Coronary artery (tissue), 2 donors: ENCODE measurements around the gene VAT1L.

Experiments used
- DNase-seq: peaks from one replicate; pipeline ENCODE4 v3.0.0-alpha.2; 2017; ENCODE audit warnings: low spot score
- H3K27ac ChIP-seq, 2 donors: fragments of 200-600 bp; sonication (generic); one replicate each; pipeline ENCODE4 v1.5.1; 2016 to 2019
- H3K4me3 ChIP-seq: fragments of 200-600 bp; sonication (generic); 2 replicates; pipeline ENCODE4 v1.5.1; 2016; ENCODE audit warnings: mild to moderate bottlenecking, moderate library complexity
- TF ChIP-seq, protein P1 (sequence below): fragments of 200-600 bp; sonication (generic); IDR thresholded peaks from one replicate; pipeline ENCODE4 v1.5.1; 2019; ENCODE audit warnings: antibody characterized with exemption

Gene VAT1L

DNA sequence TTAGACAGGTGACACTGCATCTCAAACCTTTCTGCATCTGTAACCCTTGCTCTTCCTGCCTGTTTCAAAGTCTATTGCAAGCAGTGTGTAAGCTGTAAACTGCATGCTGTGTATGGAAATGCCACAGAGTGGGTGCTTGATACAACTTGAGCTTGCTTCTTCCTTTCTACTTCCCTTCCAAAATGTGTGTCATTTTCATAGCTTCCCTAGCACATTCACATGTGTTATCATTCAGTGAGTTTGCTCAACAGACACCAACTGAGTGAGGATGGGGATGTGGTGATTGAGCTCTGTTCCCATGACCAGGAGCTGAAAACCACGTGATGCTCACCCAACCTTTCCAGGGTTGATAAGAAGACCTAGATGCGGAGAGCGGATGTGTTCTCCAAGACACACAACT lies 111.1 kb downstream of the VAT1L start:
- no peak for DNase-seq
- no peak overlapping the region for H3K4me3 ChIP-seq
- TF ChIP-seq, protein P1, sequence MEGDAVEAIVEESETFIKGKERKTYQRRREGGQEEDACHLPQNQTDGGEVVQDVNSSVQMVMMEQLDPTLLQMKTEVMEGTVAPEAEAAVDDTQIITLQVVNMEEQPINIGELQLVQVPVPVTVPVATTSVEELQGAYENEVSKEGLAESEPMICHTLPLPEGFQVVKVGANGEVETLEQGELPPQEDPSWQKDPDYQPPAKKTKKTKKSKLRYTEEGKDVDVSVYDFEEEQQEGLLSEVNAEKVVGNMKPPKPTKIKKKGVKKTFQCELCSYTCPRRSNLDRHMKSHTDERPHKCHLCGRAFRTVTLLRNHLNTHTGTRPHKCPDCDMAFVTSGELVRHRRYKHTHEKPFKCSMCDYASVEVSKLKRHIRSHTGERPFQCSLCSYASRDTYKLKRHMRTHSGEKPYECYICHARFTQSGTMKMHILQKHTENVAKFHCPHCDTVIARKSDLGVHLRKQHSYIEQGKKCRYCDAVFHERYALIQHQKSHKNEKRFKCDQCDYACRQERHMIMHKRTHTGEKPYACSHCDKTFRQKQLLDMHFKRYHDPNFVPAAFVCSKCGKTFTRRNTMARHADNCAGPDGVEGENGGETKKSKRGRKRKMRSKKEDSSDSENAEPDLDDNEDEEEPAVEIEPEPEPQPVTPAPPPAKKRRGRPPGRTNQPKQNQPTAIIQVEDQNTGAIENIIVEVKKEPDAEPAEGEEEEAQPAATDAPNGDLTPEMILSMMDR: no peak
- H3K27ac ChIP-seq: no peak overlapping the region

DNA sequence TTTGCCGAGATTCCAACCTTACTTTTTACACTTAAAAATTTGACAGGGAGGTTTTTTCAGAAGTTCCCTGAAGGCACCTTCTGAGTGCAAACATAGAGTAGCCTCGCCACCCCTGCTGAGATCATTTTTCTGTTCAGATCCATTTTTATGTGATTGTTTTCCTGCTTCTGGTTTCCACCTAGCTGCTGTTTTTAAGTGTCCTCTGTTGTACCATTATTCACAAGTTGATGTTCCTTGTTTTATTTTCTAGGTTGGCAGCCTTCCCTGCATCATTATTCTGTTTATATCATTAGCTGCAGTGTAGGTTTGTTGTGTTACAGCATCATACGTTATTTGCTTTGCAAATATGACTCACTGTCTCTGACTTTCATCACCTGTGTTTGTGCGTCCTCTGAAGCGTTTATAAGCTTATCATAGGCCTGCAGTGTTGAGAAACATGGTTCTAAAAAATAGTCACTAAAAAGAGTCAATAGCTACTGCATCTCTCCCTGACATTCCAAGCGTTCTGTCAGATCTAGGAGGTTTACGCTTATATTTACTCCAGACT lies 117.1 kb downstream of the VAT1L start:
- H3K27ac ChIP-seq: no peak overlapping the region
- DNase-seq: no peak
- TF ChIP-seq, protein P1: no peak
- H3K4me3 ChIP-seq: no peak overlapping the region

DNA sequence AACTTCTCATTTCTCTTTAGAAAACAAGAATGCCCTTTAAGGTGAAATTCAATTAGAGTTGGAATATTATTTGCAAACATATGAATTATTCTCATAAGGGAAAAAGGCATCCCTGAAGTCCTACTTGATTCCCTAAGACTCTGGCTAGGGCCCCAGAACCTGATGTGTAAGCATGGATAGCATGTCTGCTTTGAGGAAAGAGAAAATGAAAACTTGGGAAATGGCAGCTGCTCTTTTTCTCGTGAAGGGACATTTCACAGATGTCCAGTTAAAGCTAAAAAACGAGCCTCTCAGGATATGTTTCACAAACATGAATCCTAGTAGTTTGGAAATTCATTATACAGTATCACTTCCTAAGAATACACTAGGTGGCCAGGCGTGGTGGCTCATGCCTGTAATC lies 121.7 kb downstream of the VAT1L start:
- TF ChIP-seq, protein P1: no peak
- H3K27ac ChIP-seq: no peak overlapping the region
- DNase-seq: no peak
- no peak overlapping the region for H3K4me3 ChIP-seq

DNA sequence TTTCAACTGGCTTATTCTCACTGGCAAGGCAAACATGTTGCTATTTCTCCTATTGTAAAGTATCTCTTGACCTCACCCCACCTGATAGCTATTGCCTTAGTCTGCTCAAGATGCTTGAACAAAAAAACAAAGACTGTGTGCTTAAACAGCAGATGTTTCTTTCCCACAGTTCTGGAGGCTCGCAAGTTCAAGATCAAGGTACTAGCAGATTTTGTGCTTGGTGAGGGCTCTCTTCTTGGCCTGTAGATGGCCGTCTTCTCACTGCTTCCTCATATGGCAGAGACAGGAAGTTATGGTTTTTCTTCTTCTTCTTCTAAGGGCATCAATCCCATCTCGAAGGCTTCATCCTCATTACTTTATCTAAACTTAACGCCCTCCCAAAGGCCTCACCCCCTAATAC lies 124.3 kb downstream of the VAT1L start:
- no peak for DNase-seq
- H3K27ac ChIP-seq: no peak overlapping the region
- TF ChIP-seq, protein P1: no peak
- H3K4me3 ChIP-seq: no peak overlapping the region

DNA sequence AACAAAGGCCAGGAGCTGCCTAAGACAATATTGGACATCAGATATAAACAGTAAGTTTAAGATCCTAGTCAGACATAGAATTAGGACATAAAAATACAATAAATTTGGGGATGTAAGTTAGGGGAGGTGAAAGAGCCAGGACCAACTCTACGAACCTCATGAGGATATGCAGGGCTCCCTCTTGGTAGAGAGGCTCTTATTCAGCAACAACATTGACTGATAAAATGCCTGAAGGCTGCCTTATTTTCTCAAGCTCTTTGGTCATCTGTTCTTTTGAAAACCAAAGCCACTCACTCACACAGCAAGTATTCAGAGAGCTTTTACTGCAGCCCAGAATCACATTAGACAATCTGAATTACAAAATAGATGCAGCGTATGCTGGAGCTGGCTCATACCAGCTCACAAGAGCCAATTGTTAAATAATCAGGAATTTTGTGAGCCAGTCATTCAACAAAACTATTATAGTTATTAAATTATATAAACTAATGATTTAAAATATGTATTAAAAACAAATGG lies 125.4 kb downstream of the VAT1L start:
- TF ChIP-seq, protein P1: no peak
- no peak overlapping the region for H3K27ac ChIP-seq
- DNase-seq: no peak
- H3K4me3 ChIP-seq: no peak overlapping the region

DNA sequence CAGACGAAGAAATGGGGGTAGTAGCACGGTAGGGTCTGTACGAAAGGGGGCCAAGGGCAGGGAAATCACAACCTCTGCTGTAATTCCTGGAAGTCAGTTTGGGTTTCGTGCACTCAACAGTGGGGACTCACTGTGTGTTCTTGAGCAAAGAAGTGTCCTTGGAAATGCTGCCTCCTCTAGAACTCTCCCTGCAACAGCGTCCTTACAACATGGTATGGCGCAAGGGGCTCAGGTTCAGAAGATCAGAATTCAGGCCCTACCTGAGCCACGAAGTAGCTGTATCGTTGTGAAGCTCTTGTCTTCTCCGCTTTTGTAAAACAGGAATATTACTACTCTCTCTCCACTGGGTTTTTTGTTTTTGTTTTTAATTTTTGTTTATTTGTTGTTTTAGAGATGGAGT lies 127.7 kb downstream of the VAT1L start:
- TF ChIP-seq, protein P1: no peak
- Histone ChIP-seq H3K4me3 (no peak overlapping the region), H3K27ac (no peak overlapping the region)
- no peak for DNase-seq

DNA sequence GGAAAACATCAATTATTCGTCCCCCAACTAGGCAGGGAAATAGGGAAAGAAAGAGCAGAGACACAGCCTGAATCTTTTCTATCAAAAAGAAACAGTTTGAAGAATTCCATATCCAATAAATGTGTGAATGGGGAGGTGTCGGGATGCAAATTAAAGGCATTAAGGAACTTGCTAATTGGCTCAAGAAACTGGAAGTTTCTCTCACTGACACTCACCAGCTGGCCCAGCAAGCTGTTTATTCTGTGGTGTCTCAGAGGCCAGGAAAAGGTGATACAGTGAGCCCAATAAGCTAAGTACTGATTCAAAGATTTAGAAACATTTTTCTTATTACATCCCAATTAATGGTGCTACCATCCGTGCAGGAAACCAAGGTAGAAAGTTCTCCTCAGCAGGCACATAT lies 129.6 kb downstream of the VAT1L start:
- TF ChIP-seq, protein P1: no peak

More for the DNA sequence above, 129.6 kb downstream of the VAT1L start:
- Histone ChIP-seq H3K27ac (peak overlapping the region in 1 of 2 donors; percentile 51), H3K4me3 (no peak overlapping the region)
- DNase-seq: no peak
